GM13976 (cell line): ENCODE data around the gene SNED1.

Source experiments
- DNase-seq: peaks from one replicate; pipeline ENCODE4 v3.0.0; 2012; ENCODE audit warnings: low spot score
- in situ Hi-C: fragments of 300-500 bp; cut with MboI; formaldehyde crosslinking; loops from one replicate; pipeline ENCODE4 v1.12.0; 2022; ENCODE audit warnings: low sequenced_read_pairs, mixed read lengths, inconsistent platforms; ENCODE audit not compliant: unreplicated experiment
- TF ChIP-seq, protein P1 (sequence below): IDR thresholded peaks from 2 replicates; pipeline ENCODE4 v1.5.1; 2012; ENCODE audit warnings: borderline replicate concordance, mild to moderate bottlenecking; ENCODE audit not compliant: insufficient read depth; ENCODE audit errors: extremely low read depth, missing control alignments, control extremely low read depth

SNED1 gene

DNA sequence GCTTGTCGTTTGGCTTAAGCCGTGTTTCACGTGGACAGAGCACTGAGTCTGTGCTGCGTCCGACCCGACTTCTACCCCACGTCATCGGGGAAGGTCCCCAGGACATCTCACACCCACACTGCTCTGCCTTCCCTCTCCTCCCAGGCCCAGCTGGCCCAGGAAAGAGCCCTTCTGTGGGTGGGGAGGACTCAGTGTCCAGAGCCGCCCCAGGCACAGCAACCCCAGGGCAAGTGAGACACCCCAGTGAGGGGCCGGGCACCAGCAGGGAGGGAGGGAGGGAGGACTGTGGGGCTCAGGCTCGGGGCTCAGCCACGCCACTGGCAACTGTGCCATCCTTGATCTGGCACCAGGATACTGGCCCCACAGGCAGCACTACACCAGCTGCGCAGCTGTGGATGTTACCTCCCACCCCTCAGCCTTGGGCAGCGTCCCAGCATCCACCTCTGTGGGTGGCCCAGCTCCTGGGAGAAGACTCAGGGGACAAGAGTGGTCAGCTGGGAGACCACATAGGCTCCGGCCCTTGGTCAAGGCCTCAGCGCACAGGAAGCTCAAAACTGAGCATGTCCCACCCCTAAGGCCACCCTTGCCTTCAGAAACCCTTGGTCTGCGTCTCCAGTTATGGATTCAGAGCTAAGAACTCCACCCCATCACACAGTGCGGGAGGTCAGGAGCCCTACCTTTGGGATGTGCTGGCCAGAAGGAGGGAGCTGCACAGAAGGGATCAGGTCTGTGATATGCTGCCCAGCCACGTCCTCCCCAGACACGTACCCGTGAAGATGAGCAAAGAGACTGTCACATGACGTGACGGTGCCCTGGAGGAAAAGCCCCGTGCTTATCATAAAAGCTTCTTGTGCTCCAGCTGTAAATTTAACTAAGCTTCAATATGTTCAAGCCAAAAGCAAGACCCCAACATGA is 139.1 kb downstream of the SNED1 start:
- no peak for DNase-seq
- TF ChIP-seq, protein P1, sequence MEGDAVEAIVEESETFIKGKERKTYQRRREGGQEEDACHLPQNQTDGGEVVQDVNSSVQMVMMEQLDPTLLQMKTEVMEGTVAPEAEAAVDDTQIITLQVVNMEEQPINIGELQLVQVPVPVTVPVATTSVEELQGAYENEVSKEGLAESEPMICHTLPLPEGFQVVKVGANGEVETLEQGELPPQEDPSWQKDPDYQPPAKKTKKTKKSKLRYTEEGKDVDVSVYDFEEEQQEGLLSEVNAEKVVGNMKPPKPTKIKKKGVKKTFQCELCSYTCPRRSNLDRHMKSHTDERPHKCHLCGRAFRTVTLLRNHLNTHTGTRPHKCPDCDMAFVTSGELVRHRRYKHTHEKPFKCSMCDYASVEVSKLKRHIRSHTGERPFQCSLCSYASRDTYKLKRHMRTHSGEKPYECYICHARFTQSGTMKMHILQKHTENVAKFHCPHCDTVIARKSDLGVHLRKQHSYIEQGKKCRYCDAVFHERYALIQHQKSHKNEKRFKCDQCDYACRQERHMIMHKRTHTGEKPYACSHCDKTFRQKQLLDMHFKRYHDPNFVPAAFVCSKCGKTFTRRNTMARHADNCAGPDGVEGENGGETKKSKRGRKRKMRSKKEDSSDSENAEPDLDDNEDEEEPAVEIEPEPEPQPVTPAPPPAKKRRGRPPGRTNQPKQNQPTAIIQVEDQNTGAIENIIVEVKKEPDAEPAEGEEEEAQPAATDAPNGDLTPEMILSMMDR: no peak
- in situ Hi-C loops: no loop called here

DNA sequence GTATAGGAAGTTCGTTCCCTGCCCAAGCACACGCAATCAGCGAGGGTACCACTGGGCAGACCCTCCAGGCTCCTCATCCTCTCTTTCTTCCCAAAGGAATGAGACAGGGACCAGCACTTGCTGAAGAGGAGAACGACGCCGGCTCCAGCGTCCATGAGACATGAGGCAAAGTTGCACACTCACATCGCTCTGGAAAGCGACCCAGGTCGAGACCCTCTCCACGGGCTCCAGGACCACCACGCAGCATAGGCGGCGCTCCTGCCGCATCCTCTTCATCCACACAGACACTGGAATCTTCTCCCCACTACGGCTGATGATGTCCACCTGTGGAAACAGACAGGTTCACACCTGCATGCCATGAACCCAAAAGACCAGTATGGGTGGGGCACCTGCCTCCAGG is 140.1 kb downstream of the SNED1 start:
- TF ChIP-seq, protein P1: no peak
- in situ Hi-C loops: no loop called here
- DNase-seq: no peak

- DNase-seq: no peak
- in situ Hi-C loops: no loop called here
- TF ChIP-seq, protein P1: no peak
Measured at GRCh38 chr2:241139531-241140444, 141.4 kb downstream of the SNED1 start.

DNA sequence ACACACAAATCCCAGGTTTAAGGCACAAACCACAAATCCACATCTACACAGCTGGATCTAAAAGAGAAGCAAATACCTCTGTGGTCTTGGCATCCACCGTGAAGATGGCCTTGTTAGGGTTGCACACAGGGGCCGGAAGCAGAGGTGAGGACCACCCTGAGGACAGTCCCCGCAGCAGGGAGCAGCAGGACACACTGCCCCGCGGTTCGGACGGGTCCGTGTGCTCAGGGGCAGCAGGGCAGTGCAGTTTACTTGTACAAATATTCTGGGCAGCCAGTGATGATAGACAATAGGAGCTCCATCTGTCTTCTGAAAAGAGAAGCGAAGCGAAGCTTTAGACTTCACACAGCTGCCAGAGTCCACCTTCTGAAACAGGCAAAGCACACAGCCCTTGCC is 142.0 kb downstream of the SNED1 start:
- TF ChIP-seq, protein P1: no peak
- DNase-seq: no peak
- in situ Hi-C loops: no loop called here

GRCh38 chr2:241141214-241141770 is 142.9 kb downstream of the SNED1 start:
- no peak for DNase-seq
- in situ Hi-C loops: no loop called here
- TF ChIP-seq, protein P1: no peak

GRCh38 chr2:241142063-241142462 is 143.6 kb downstream of the SNED1 start:
- in situ Hi-C loops: no loop called here
- TF ChIP-seq, protein P1: no peak
- DNase-seq: no peak
